Neural progenitor cell (in vitro differentiated cells): Measurements from ENCODE around the gene HSP90AB1. TPM values are rescaled to one million over a fixed set of nuclear protein-coding genes. Genes with fewer than 3 reads are reported as not detected.
A peak's percentile ranks its signal among the peaks of the same experiment; 100 is the strongest.

Source experiments
- DNase-seq: peaks from one replicate; pipeline ENCODE4 v3.0.0-alpha.2; 2016; ENCODE audit warnings: low spot score
- H2AFZ ChIP-seq: fragments of 200-600 bp; sonication (generic); replicated peaks from 2 replicates; pipeline ENCODE4 v1.6.1; 2016; ENCODE audit warnings: antibody characterized with exemption
- H3F3A ChIP-seq: fragments of 200-600 bp; sonication (generic); 2 replicates; pipeline ENCODE4 v1.6.1; 2016; ENCODE audit warnings: antibody characterized with exemption, low read depth
- H3K27ac ChIP-seq: fragments of 200-600 bp; sonication (generic); 2 replicates; pipeline ENCODE4 v1.5.1; 2016; ENCODE audit warnings: mild to moderate bottlenecking
- H3K27me3 ChIP-seq: fragments of 200-600 bp; sonication (generic); 2 replicates; pipeline ENCODE4 v1.6.1; 2016; ENCODE audit warnings: mild to moderate bottlenecking, moderate library complexity
- H3K36me3 ChIP-seq: fragments of 200-600 bp; sonication (generic); 2 replicates; pipeline ENCODE4 v1.5.1; 2016
- H3K4me1 ChIP-seq: fragments of 200-600 bp; sonication (generic); 2 replicates; pipeline ENCODE4 v1.6.1; 2016; ENCODE audit warnings: mixed run types
- H3K4me2 ChIP-seq: fragments of 200-600 bp; sonication (generic); 2 replicates; pipeline ENCODE4 v1.6.1; 2016
- H3K4me3 ChIP-seq: fragments of 200-600 bp; sonication (generic); 2 replicates; pipeline ENCODE4 v1.5.1; 2016
- H3K79me2 ChIP-seq: fragments of 200-600 bp; sonication (generic); 2 replicates; pipeline ENCODE4 v1.6.1; 2016; ENCODE audit warnings: low read depth
- H3K9ac ChIP-seq: fragments of 200-600 bp; sonication (generic); 2 replicates; pipeline ENCODE4 v1.6.1; 2016
- H3K9me3 ChIP-seq: fragments of 200-600 bp; sonication (generic); 2 replicates; pipeline ENCODE4 v1.5.1; 2016; ENCODE audit warnings: low read depth
- H4K20me1 ChIP-seq: fragments of 200-600 bp; sonication (generic); 2 replicates; pipeline ENCODE4 v1.6.1; 2016; ENCODE audit warnings: low read depth
- H3K27ac Mint-ChIP-seq: 3 replicates; pipeline ENCODE4 v1.8.0; 2021; ENCODE audit warnings: mixed read lengths
- H3K27me3 Mint-ChIP-seq: 2 replicates; pipeline ENCODE4 v1.8.0; 2022; ENCODE audit warnings: low read depth, mild to moderate bottlenecking, inconsistent platforms, moderate library complexity, mixed read lengths; ENCODE audit not compliant: insufficient read depth
- H3K36me3 Mint-ChIP-seq: 3 replicates; pipeline ENCODE4 v1.8.0; 2021; ENCODE audit warnings: mixed read lengths
- H3K4me1 Mint-ChIP-seq: 3 replicates; pipeline ENCODE4 v1.8.0; 2021; ENCODE audit warnings: mixed read lengths
- H3K4me3 Mint-ChIP-seq: 3 replicates; pipeline ENCODE4 v1.8.0; 2021; ENCODE audit warnings: mild to moderate bottlenecking, moderate library complexity, mixed read lengths
- H3K9me3 Mint-ChIP-seq: 3 replicates; pipeline ENCODE4 v1.8.0; 2020; ENCODE audit warnings: mixed read lengths
- CTCF ChIP-seq: fragments of 200-600 bp; sonication (generic); IDR thresholded peaks from 2 replicates; pipeline ENCODE4 v1.5.1; 2017; ENCODE audit warnings: antibody characterized with exemption, mild to moderate bottlenecking
- EZH2 ChIP-seq: fragments of 200-600 bp; sonication (generic); IDR thresholded peaks from 2 replicates; pipeline ENCODE4 v1.6.1; 2017; ENCODE audit warnings: antibody characterized with exemption, mild to moderate bottlenecking, moderate library complexity
- EZH2phosphoT487 ChIP-seq: fragments of 200-600 bp; sonication (generic); IDR thresholded peaks from 2 replicates; pipeline ENCODE4 v1.6.1; 2017; ENCODE audit warnings: antibody characterized with exemption
- total RNA-seq: library from RNA; depleted of rRNA; stranded (reverse); fragments of >200 nt; gene quantifications from 2 replicates; pipeline ENCODE4 v1.2.3, GENCODE V29; 2015; ENCODE audit warnings: low replicate concordance

Gene HSP90AB1
- total RNA-seq, 1 donor from 2014 or later, result 2,068 TPM

GRCh38 chr6:44226368-44227147, 20.3 kb upstream of the HSP90AB1 start:
- peak overlapping the region; percentile 33 for H3K4me3 Mint-ChIP-seq
- no peak overlapping the region for H2AFZ ChIP-seq

GRCh38 chr6:44227148-44227793, 19.6 kb upstream of the HSP90AB1 start:
- Mint-ChIP-seq H3K4me1 (peaks cover 43% of the 10 kb centered on the region), H3K27me3 (peaks cover 2% of the 10 kb centered on the region), H3K4me3 (no peak overlapping the region), H3K9me3 (no peaks in the 10 kb centered on the region), H3K27ac (peak overlapping the region; percentile 34), H3K36me3 (peaks cover 7% of the 10 kb centered on the region)
- Histone ChIP-seq H3K4me3 (no peak overlapping the region), H3K4me1 (peaks cover 42% of the 10 kb centered on the region), H3F3A (peaks cover 21% of the 10 kb centered on the region), H3K79me2 (peaks cover 31% of the 10 kb centered on the region), H3K9me3 (no peaks in the 10 kb centered on the region), H3K4me2 (peak overlapping the region; percentile 61), H3K27ac (no peak overlapping the region), H3K27me3 (no peaks in the 10 kb centered on the region), H2AFZ (no peak overlapping the region), H3K36me3 (no peaks in the 10 kb centered on the region), H3K9ac (no peak overlapping the region), H4K20me1 (peaks cover 41% of the 10 kb centered on the region)
- no peak for DNase-seq
- no peak for TF ChIP-seq EZH2phosphoT487
- no peak for TF ChIP-seq EZH2
- TF ChIP-seq CTCF, result no peak

More at GRCh38 chr6:44226368-44227147, 20.3 kb upstream of the HSP90AB1 start:
- Mint-ChIP-seq H3K27ac (no peak overlapping the region), H3K4me1 (peaks cover 46% of the 10 kb centered on the region), H3K9me3 (no peaks in the 10 kb centered on the region), H3K27me3 (peaks cover 2% of the 10 kb centered on the region), H3K36me3 (peaks cover 7% of the 10 kb centered on the region)
- H3K4me2 ChIP-seq, result peak overlapping the region; percentile 61
- no peak for DNase-seq
- H3K4me1 ChIP-seq, result peaks cover 49% of the 10 kb centered on the region
- H3K4me3 ChIP-seq, result no peak overlapping the region
- H4K20me1 ChIP-seq, result peaks cover 41% of the 10 kb centered on the region
- peaks cover 27% of the 10 kb centered on the region for H3F3A ChIP-seq
- H3K9ac ChIP-seq, result no peak overlapping the region
- TF ChIP-seq CTCF, result no peak
- TF ChIP-seq EZH2, result no peak
- TF ChIP-seq EZH2phosphoT487, result no peak
- H3K9me3 ChIP-seq, result no peaks in the 10 kb centered on the region
- no peaks in the 10 kb centered on the region for H3K27me3 ChIP-seq
- peaks cover 31% of the 10 kb centered on the region for H3K79me2 ChIP-seq
- no peaks in the 10 kb centered on the region for H3K36me3 ChIP-seq
- no peak overlapping the region for H3K27ac ChIP-seq

GRCh38 chr6:44228031-44228430, 18.9 kb upstream of the HSP90AB1 start:
- Mint-ChIP-seq H3K27me3 (peaks cover 2% of the 10 kb centered on the region), H3K27ac (peak overlapping the region; percentile 40), H3K36me3 (peaks cover 7% of the 10 kb centered on the region), H3K4me1 (peaks cover 37% of the 10 kb centered on the region), H3K4me3 (peak overlapping the region; percentile 42), H3K9me3 (no peaks in the 10 kb centered on the region)
- Histone ChIP-seq H4K20me1 (peaks cover 41% of the 10 kb centered on the region), H3K9me3 (no peaks in the 10 kb centered on the region), H3K27ac (no peak overlapping the region), H3K4me1 (peaks cover 34% of the 10 kb centered on the region), H3K36me3 (no peaks in the 10 kb centered on the region), H3K4me2 (no peak overlapping the region), H3K9ac (no peak overlapping the region), H3K27me3 (no peaks in the 10 kb centered on the region), H3K79me2 (peaks cover 31% of the 10 kb centered on the region), H3F3A (peaks cover 13% of the 10 kb centered on the region), H3K4me3 (no peak overlapping the region), H2AFZ (no peak overlapping the region)
- DNase-seq, result no peak
- TF ChIP-seq CTCF, result no peak
- no peak for TF ChIP-seq EZH2
- TF ChIP-seq EZH2phosphoT487, result no peak
